ENCODE data around the gene NRXN2. TPM values are rescaled to one million over a fixed set of nuclear protein-coding genes. Genes with fewer than 3 reads are reported as not detected.

The NRXN2 gene
- total and polyA plus RNA-seq, 2 donors (not counting 3 experiments of a cell fraction or from before 2014, with no cell fraction given) = not detected

DNA sequence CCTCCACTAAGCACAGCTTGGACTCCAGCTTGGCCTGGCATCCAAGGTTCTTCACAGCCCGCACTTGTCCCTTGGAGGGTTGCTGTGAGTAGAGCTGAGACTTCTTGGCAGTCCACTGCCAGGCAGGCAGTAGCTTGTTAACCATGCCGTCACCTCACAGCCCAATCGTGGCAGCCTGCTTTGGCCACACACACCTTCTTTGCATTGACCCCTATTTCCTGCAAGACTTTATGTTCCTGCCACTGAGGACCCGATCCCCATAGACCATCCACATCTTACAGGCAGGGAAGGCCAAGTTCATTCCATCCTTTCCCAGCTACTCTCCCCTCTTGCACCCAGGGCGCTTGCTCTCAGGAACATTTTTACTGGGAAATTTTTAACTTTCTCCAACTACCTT is 39.3 kb upstream of the NRXN2 start:
- POLR2A ChIA-PET = no interaction called here
- no TSS peak for BruUV-seq (replicated peaks)

More for the DNA sequence above, 39.3 kb upstream of the NRXN2 start:
- Histone ChIP-seq H3K4me3 (replicated peaks in 1 of 3; ENCODE audit: insufficient read depth in 1 of 3, low read depth in 1 of 3, low read length in 3 of 3) (no peak overlapping the region), H3K27ac (ENCODE audit: insufficient read depth, low read depth, low read length) (no peak overlapping the region), H3K36me3 (ENCODE audit: control insufficient read depth in 2 of 2, extremely low read depth in 1 of 2, insufficient read depth in 2 of 2, low read length in 2 of 2) (peaks cover 25 to 36% of the 10 kb centered on the region in 2 experiments), H3K9ac (replicated peaks; ENCODE audit: extremely low read depth, insufficient read depth, low read length) (no peak overlapping the region), H3K9me3 (replicated peaks; ENCODE audit: control insufficient read depth, insufficient read depth, low read length) (no peaks in the 10 kb centered on the region), H4K20me1 (replicated peaks; ENCODE audit: control insufficient read depth, extremely low read depth, insufficient read depth, low read length) (peaks cover 3% of the 10 kb centered on the region), H3K79me2 (ENCODE audit: control insufficient read depth, insufficient read depth, low read length) (peaks cover 12% of the 10 kb centered on the region), H3K9me1 (replicated peaks; ENCODE audit: control insufficient read depth, extremely low read depth, insufficient read depth, low read length) (no peaks in the 10 kb centered on the region), H3K4me2 (ENCODE audit: insufficient read depth, low read length) (no peak overlapping the region), H3K4me1 (ENCODE audit: control insufficient read depth, extremely low read depth, insufficient read depth, low read length) (peaks cover 20% of the 10 kb centered on the region), H2AFZ (ENCODE audit: low read depth, low read length) (no peak overlapping the region), H3K27me3 (ENCODE audit: control insufficient read depth in 2 of 2, insufficient read depth in 2 of 2, low read length in 2 of 2) (no peaks in the 10 kb centered on the region)
- no peak for DNase-seq (ENCODE audit: low read depth, low spot score)
- FAIRE-seq = no peak
- CTCF ChIA-PET = interaction anchor here (1.4 to 1.8 kb wide), 3 partner anchors 10 to 74 kb away, joined by 4 to 6 read pairs (median 5); no protein-coding TSS in a partner anchor
- intact Hi-C loops (cut with micrococcal nuclease) (no loop called here), dilution Hi-C loops (cut with MboI; ENCODE audit: extremely low pct_ligation_motif_present, low sequenced_read_pairs) (no loop called here)
- TF ChIP-seq POLR2AphosphoS5 (IDR thresholded peaks at IDR 0.05; ENCODE audit: insufficient read depth, low read depth, low read length) (peak; percentile 46), CTCF (IDR thresholded peaks at IDR 0.05; ENCODE audit: extremely low read depth in 1 of 2, insufficient read depth in 1 of 2, low read depth in 1 of 2, low read length in 2 of 2) (no peak), MYC (IDR thresholded peaks at IDR 0.05; ENCODE audit: low read depth, low read length) (no peak), POLR2A (IDR thresholded peaks at IDR 0.05; ENCODE audit: low read depth, low read length) (peak; percentile 76), GATA2 (IDR thresholded peaks at IDR 0.05; ENCODE audit: insufficient read depth, insufficient read length, low read depth, low read length) (no peak)

Data from endothelial cell of umbilical vein (primary cell).